ENCODE results near the gene UNC5C. TPM values are rescaled to one million over a fixed set of nuclear protein-coding genes. Genes with fewer than 3 reads are reported as not detected.

The UNC5C gene
- total and polyA plus RNA-seq, 2 of the 4 experiments (the other 2 are of a cell fraction), result under 0.01 TPM

GRCh38 chr4:95552942-95553550 lies 4.3 kb upstream of the UNC5C start:
- no peak overlapping the region for H4K91ac ChIP-seq (ENCODE audit: insufficient read depth, low read depth, low read length)
- no peaks in the 10 kb centered on the region for H3K79me1 ChIP-seq (ENCODE audit: low read depth in 1 of 2, low read length in 2 of 2)
- H3K4ac ChIP-seq (ENCODE audit: low read depth, low read length), result no peak overlapping the region
- BruUV-seq (replicated peaks), result no TSS peak
- H2BK15ac ChIP-seq (ENCODE audit: low read depth, low read length), result no peak overlapping the region
- H3K27me3 ChIP-seq (ENCODE audit: control insufficient read depth, insufficient read depth, low read length), result peaks cover 23% of the 10 kb centered on the region
- H3K9ac ChIP-seq (ENCODE audit: low read depth, low read length), result no peak overlapping the region
- POLR2A ChIA-PET (ENCODE audit: unreplicated experiment), result no interaction called here
- H3K36me3 ChIP-seq (ENCODE audit: control insufficient read depth, insufficient read depth, low read length), result no peaks in the 10 kb centered on the region
- H3K4me2 ChIP-seq (ENCODE audit: low read depth, low read length), result no peak overlapping the region
- in situ Hi-C loops (cut with MboI; ENCODE audit: low sequenced_read_pairs), result no loop called here
- no peak overlapping the region for H2BK5ac ChIP-seq (ENCODE audit: low read depth, low read length, poor library complexity, severe bottlenecking)
- H3K56ac ChIP-seq (ENCODE audit: extremely low read depth, insufficient read depth, low read length), result no peak overlapping the region
- WGBS, 2 experiments (ENCODE audit: extremely low coverage in 2 of 2, insufficient read length in 1 of 2), result no CpG with 5 or more reads among the region's 4 CpGs
- dilution Hi-C loops (cut with HindIII; ENCODE audit: low sequenced_read_pairs, unreplicated experiment), result no loop called here
- intact Hi-C loops (cut with micrococcal nuclease), result no loop called here
- H3K27ac ChIP-seq (ENCODE audit: insufficient read depth, low read length), result no peak overlapping the region
- no peak overlapping the region for H3K14ac ChIP-seq (replicated peaks; ENCODE audit: low read depth, low read length)
- H2AK5ac ChIP-seq (ENCODE audit: low read depth, low read length), result no peak overlapping the region
- no peak overlapping the region for H2AK9ac ChIP-seq (replicated peaks; ENCODE audit: low read depth, low read length, poor library complexity)
- no peak overlapping the region for H2AFZ ChIP-seq (replicated peaks; ENCODE audit: low read length, poor library complexity)
- CTCF ChIA-PET, result interaction anchor here (0.6 kb wide), 1 partner anchor 600 kb away, joined by 3 read pairs; no protein-coding TSS in a partner anchor
- no peak for ATAC-seq (ENCODE audit: low read depth)
- no peak overlapping the region for H3K23ac ChIP-seq (ENCODE audit: low read depth, low read length)
- no peak overlapping the region for H4K8ac ChIP-seq (ENCODE audit: low read depth in 2 of 2, low read length in 2 of 2)
- DNase-seq, result no peak
- H3K4me1 ChIP-seq (ENCODE audit: control insufficient read depth, insufficient read depth, low read length), result no peaks in the 10 kb centered on the region
- no peak overlapping the region for H2BK120ac ChIP-seq (ENCODE audit: low read depth, low read length)
- no peak overlapping the region for H3K18ac ChIP-seq (ENCODE audit: low read depth, low read length)
- H2BK20ac ChIP-seq (ENCODE audit: low read depth, low read length), result no peak overlapping the region
- H4K5ac ChIP-seq (ENCODE audit: low read depth, low read length), result no peak overlapping the region
- H3K9me3 ChIP-seq (ENCODE audit: control insufficient read depth, insufficient read depth, low read length), result no peaks in the 10 kb centered on the region
- no peaks in the 10 kb centered on the region for H3K9me1 ChIP-seq (ENCODE audit: insufficient read depth, low read length)
- H4K20me1 ChIP-seq (ENCODE audit: insufficient read depth, low read length), result no peaks in the 10 kb centered on the region
- TF ChIP-seq RAD21 (IDR thresholded peaks at IDR 0.05; ENCODE audit: low read length) (no peak), ELK1 (IDR thresholded peaks at IDR 0.05; ENCODE audit: borderline replicate concordance, low read depth, low read length) (no peak), CEBPB (IDR thresholded peaks at IDR 0.05; ENCODE audit: low read depth, low read length) (no peak), CHD1 (IDR thresholded peaks at IDR 0.05; ENCODE audit: low read depth, low read length) (no peak), MAFK (IDR thresholded peaks at IDR 0.05; ENCODE audit: low read depth, low read length) (no peak), FOS (IDR thresholded peaks at IDR 0.05; ENCODE audit: low read depth, low read length) (no peak), USF2 (IDR thresholded peaks at IDR 0.05; ENCODE audit: low read depth, low read length) (no peak), MAZ (IDR thresholded peaks at IDR 0.05; ENCODE audit: borderline replicate concordance, low read depth, low read length) (no peak), SMC3 (IDR thresholded peaks at IDR 0.05; ENCODE audit: low read depth, low read length) (no peak), POLR2A (IDR thresholded peaks at IDR 0.05; ENCODE audit: low read depth, low read length) (no peak), MXI1 (IDR thresholded peaks at IDR 0.05; ENCODE audit: borderline replicate concordance, low read depth, low read length) (no peak), NFE2L2 (IDR thresholded peaks at IDR 0.05; ENCODE audit: low read depth, low read length) (no peak), RCOR1 (IDR thresholded peaks at IDR 0.05; ENCODE audit: insufficient replicate concordance, low read length) (no peak), RFX5 (IDR thresholded peaks at IDR 0.05; ENCODE audit: low read depth, low read length) (no peak), BHLHE40 (IDR thresholded peaks at IDR 0.05; ENCODE audit: low read depth, low read length) (no peak)
- TF ChIP-seq, protein P1, sequence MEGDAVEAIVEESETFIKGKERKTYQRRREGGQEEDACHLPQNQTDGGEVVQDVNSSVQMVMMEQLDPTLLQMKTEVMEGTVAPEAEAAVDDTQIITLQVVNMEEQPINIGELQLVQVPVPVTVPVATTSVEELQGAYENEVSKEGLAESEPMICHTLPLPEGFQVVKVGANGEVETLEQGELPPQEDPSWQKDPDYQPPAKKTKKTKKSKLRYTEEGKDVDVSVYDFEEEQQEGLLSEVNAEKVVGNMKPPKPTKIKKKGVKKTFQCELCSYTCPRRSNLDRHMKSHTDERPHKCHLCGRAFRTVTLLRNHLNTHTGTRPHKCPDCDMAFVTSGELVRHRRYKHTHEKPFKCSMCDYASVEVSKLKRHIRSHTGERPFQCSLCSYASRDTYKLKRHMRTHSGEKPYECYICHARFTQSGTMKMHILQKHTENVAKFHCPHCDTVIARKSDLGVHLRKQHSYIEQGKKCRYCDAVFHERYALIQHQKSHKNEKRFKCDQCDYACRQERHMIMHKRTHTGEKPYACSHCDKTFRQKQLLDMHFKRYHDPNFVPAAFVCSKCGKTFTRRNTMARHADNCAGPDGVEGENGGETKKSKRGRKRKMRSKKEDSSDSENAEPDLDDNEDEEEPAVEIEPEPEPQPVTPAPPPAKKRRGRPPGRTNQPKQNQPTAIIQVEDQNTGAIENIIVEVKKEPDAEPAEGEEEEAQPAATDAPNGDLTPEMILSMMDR (conservative IDR thresholded peaks at IDR 0.05; ENCODE audit: low read depth, low read length), result no peak
- H3K4me3 ChIP-seq (ENCODE audit: insufficient read depth, low read depth, low read length), result no peak overlapping the region
